Measurements from ENCODE around the gene SPRR2G. TPM values are rescaled to one million over a fixed set of nuclear protein-coding genes. Genes with fewer than 3 reads are reported as not detected.
"Not testable (repeated sequence)": the region's sequence is repeated elsewhere in the genome, so short reads cannot be mapped to it uniquely, and the experiment has no call there.

Gene SPRR2G
- total and polyA plus RNA-seq, 10 donors, result not detected

- DNase-seq, result no peak
- Histone ChIP-seq H3K36me3 (no peaks in the 10 kb centered on the region), H3K27me3 (replicated peaks in 1 of 7) (peaks cover 0 to 9% (median 0%) of the 10 kb centered on the region in 7 donors), H3K27ac (no peak overlapping the region), H3K4me1 (no peaks in the 10 kb centered on the region), H3K4me3 (no peak overlapping the region), H3K9me3 (peaks cover 4 to 38% (median 18%) of the 10 kb centered on the region in 8 donors)
- WGBS, 5 donors, result 85 to 100% (median 93%) methylated on average over 1 of the region's 1 CpG
- intact Hi-C loops (cut with DNase I; ENCODE audit: low total_unique reads), result no loop called here
- TF ChIP-seq, protein P1, sequence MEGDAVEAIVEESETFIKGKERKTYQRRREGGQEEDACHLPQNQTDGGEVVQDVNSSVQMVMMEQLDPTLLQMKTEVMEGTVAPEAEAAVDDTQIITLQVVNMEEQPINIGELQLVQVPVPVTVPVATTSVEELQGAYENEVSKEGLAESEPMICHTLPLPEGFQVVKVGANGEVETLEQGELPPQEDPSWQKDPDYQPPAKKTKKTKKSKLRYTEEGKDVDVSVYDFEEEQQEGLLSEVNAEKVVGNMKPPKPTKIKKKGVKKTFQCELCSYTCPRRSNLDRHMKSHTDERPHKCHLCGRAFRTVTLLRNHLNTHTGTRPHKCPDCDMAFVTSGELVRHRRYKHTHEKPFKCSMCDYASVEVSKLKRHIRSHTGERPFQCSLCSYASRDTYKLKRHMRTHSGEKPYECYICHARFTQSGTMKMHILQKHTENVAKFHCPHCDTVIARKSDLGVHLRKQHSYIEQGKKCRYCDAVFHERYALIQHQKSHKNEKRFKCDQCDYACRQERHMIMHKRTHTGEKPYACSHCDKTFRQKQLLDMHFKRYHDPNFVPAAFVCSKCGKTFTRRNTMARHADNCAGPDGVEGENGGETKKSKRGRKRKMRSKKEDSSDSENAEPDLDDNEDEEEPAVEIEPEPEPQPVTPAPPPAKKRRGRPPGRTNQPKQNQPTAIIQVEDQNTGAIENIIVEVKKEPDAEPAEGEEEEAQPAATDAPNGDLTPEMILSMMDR (IDR thresholded peaks at IDR 0.05 in 8 of 11, conservative IDR thresholded peaks at IDR 0.05 in 3 of 11), result no peak
- TF ChIP-seq POLR2A (IDR thresholded peaks at IDR 0.05) (no peak), POLR2AphosphoS5 (IDR thresholded peaks at IDR 0.05) (no peak)
Observed at GRCh38 chr1:153125536-153125935, 25.2 kb downstream of the SPRR2G start.

DNA sequence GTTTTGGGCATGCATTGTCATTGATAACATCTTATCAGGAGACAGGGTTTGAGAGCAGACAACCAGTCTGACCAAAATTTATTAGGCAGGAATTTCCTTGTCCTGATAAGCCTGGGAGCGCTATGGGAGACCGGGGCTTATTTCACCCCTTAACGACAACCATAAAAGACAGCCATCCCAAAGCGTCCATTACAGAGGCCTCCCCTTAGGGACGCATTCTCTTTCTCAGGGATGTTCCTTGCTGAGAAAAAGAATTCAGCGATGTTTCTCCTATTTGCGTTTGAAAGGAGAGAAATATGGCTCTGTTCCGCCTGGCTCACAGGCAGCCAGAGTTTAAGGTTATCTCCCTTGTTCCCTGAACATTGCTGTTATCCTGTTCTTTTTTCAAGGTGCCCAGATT, 26.9 kb downstream of the SPRR2G start:
- H3K4me1 ChIP-seq; H3K36me3 ChIP-seq; H3K4me3 ChIP-seq; DNase-seq; intact Hi-C loops (cut with DNase I; ENCODE audit: low total_unique reads); H3K27ac ChIP-seq: not testable (repeated sequence)
- H3K9me3 ChIP-seq, result peaks cover 4 to 38% (median 18%) of the 10 kb centered on the region in 8 donors
- peaks cover 0 to 10% (median 0%) of the 10 kb centered on the region in 7 donors for H3K27me3 ChIP-seq (replicated peaks in 1 of 7)
- 69 to 86% (median 83%) methylated on average over 8 of the region's 8 CpGs for WGBS, 5 donors

- TF ChIP-seq POLR2A (IDR thresholded peaks at IDR 0.05) (no peak), POLR2AphosphoS5 (IDR thresholded peaks at IDR 0.05) (no peak)
- TF ChIP-seq, protein P1 (IDR thresholded peaks at IDR 0.05 in 8 of 11, conservative IDR thresholded peaks at IDR 0.05 in 3 of 11), result no peak
- peaks cover 4 to 38% (median 18%) of the 10 kb centered on the region in 8 donors for H3K9me3 ChIP-seq
- 49 to 62% (median 54%) methylated on average over 3 of the region's 3 CpGs for WGBS, 5 donors
- no peaks in the 10 kb centered on the region for H3K4me1 ChIP-seq
- DNase-seq, result no peak
- H3K36me3 ChIP-seq, result no peaks in the 10 kb centered on the region
- intact Hi-C loops (cut with DNase I; ENCODE audit: low total_unique reads), result no loop called here
- peaks cover 0 to 10% (median 0%) of the 10 kb centered on the region in 7 donors for H3K27me3 ChIP-seq (replicated peaks in 1 of 7)
- H3K27ac ChIP-seq, result no peak overlapping the region
- no peak overlapping the region for H3K4me3 ChIP-seq
Observed at GRCh38 chr1:153122831-153123421, 27.8 kb downstream of the SPRR2G start.

- TF ChIP-seq, protein P1 (IDR thresholded peaks at IDR 0.05 in 8 of 11, conservative IDR thresholded peaks at IDR 0.05 in 3 of 11), result no peak
- no peak for TF ChIP-seq POLR2A (IDR thresholded peaks at IDR 0.05)
- TF ChIP-seq POLR2AphosphoS5 (IDR thresholded peaks at IDR 0.05), result no peak
- peaks cover 2 to 34% (median 17%) of the 10 kb centered on the region in 8 donors for H3K9me3 ChIP-seq
- no peak overlapping the region for H3K27ac ChIP-seq
- intact Hi-C loops (cut with DNase I; ENCODE audit: low total_unique reads), result no loop called here
- no peak for DNase-seq
- no peaks in the 10 kb centered on the region for H3K36me3 ChIP-seq
- H3K4me1 ChIP-seq, result no peaks in the 10 kb centered on the region
- H3K27me3 ChIP-seq (replicated peaks in 1 of 7), result peaks cover 0 to 20% (median 0%) of the 10 kb centered on the region in 7 donors
- H3K4me3 ChIP-seq, result no peak overlapping the region
Observed at GRCh38 chr1:153120945-153121344, 29.7 kb downstream of the SPRR2G start.
